GM18505 (cell line): ENCODE results near the gene DGKH.
"Not testable (repeated sequence)": the region's sequence is repeated elsewhere in the genome, so short reads cannot be mapped to it uniquely, and the experiment has no call there.

Source experiments
- ATAC-seq: cut with Tn5 transposase; IDR thresholded peaks from one replicate; pipeline ENCODE4 v1.9.1; 2021; ENCODE audit not compliant: unreplicated experiment
- POLR2A ChIP-seq: IDR thresholded peaks from 4 replicates; pipeline ENCODE4 v1.6.1; 2011; ENCODE audit warnings: borderline replicate concordance; ENCODE audit not compliant: insufficient read depth, insufficient read length; ENCODE audit errors: extremely low read depth

DGKH gene

GRCh38 chr13:42151781-42152180 lies 103.3 kb downstream of the DGKH start:
- no peak for ATAC-seq
- no peak for TF ChIP-seq POLR2A

GRCh38 chr13:42152495-42152894 lies 104.0 kb downstream of the DGKH start:
- ATAC-seq: no peak
- TF ChIP-seq POLR2A: no peak

GRCh38 chr13:42153199-42154113 lies 105.0 kb downstream of the DGKH start:
- ATAC-seq: no peak
- TF ChIP-seq POLR2A: no peak

GRCh38 chr13:42155251-42155650 lies 106.8 kb downstream of the DGKH start:
- ATAC-seq: no peak
- no peak for TF ChIP-seq POLR2A

- not testable (repeated sequence) for ATAC-seq
Measured at GRCh38 chr13:42163338-42163737, 114.9 kb downstream of the DGKH start.

- ATAC-seq: not testable (repeated sequence)
Measured at GRCh38 chr13:42163910-42164309, 115.5 kb downstream of the DGKH start.

GRCh38 chr13:42164557-42165125 lies 116.2 kb downstream of the DGKH start:
- TF ChIP-seq POLR2A: no peak
- no peak for ATAC-seq

GRCh38 chr13:42168496-42168895 lies 120.0 kb downstream of the DGKH start:
- no peak for ATAC-seq
- TF ChIP-seq POLR2A: no peak

GRCh38 chr13:42170029-42170428 lies 121.6 kb downstream of the DGKH start:
- ATAC-seq: no peak
- no peak for TF ChIP-seq POLR2A

GRCh38 chr13:42173789-42174343 lies 125.4 kb downstream of the DGKH start:
- TF ChIP-seq POLR2A: no peak
- no peak for ATAC-seq

GRCh38 chr13:42174344-42175162 lies 126.1 kb downstream of the DGKH start:
- no peak for TF ChIP-seq POLR2A
- no peak for ATAC-seq

- no peak for ATAC-seq
- TF ChIP-seq POLR2A: no peak
Measured at GRCh38 chr13:42176294-42176693, 127.8 kb downstream of the DGKH start.

GRCh38 chr13:42177189-42177588 lies 128.7 kb downstream of the DGKH start:
- TF ChIP-seq POLR2A: no peak

More at GRCh38 chr13:42177189-42177588, 128.7 kb downstream of the DGKH start:
- ATAC-seq: no peak
